Nephron progenitor cell (in vitro differentiated cells): ENCODE data around the gene PLS1.

Experiments
- DNase-seq: peaks from one replicate; pipeline ENCODE4 v3.0.0; 2021
- H3K27ac Mint-ChIP-seq: 2 replicates; pipeline ENCODE4 v1.8.0; 2021; ENCODE audit warnings: mild to moderate bottlenecking, moderate library complexity, mixed read lengths
- H3K27me3 Mint-ChIP-seq: 2 replicates; pipeline ENCODE4 v1.8.0; 2021; ENCODE audit warnings: mild to moderate bottlenecking, low read depth, mixed read lengths; ENCODE audit not compliant: poor library complexity
- H3K36me3 Mint-ChIP-seq: 2 replicates; pipeline ENCODE4 v1.8.0; 2021; ENCODE audit warnings: low read depth, mixed read lengths
- H3K4me1 Mint-ChIP-seq: 2 replicates; pipeline ENCODE4 v1.8.0; 2021; ENCODE audit warnings: mixed read lengths
- H3K4me3 Mint-ChIP-seq: 2 replicates; pipeline ENCODE4 v1.8.0; 2021; ENCODE audit warnings: mild to moderate bottlenecking, moderate library complexity, mixed read lengths
- H3K9me3 Mint-ChIP-seq: 2 replicates; pipeline ENCODE4 v1.8.0; 2021; ENCODE audit warnings: mild to moderate bottlenecking, moderate library complexity, mixed read lengths
- TF ChIP-seq, protein P1 (sequence below): fragments of 200-600 bp; sonication (generic); IDR thresholded peaks from 2 replicates; pipeline ENCODE4 v1.5.0; 2021; ENCODE audit warnings: antibody characterized with exemption

PLS1 gene

DNA sequence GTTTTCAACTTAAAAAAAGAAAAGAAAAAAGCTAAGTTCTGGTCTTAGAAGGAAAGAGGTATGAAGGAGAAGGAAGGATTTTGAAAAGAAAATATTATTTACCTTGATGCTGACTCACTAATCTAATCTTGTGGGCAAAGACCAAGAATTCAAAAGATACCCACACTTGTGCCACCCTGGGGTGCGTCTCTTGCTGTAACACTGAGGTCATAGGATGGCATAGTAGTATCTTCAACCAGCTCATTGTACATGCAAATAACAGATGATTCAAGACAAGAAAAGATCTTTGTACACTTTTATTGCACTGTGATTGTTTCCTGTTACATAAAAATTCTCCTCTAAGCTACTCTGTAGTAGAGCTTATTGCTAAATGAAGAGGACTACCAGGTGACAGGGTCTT, 17.3 kb downstream of the PLS1 start:
- Mint-ChIP-seq H3K4me1 (peaks cover 3% of the 10 kb centered on the region), H3K9me3 (no peaks in the 10 kb centered on the region), H3K27ac (no peak overlapping the region), H3K4me3 (no peak overlapping the region), H3K27me3 (no peaks in the 10 kb centered on the region), H3K36me3 (no peaks in the 10 kb centered on the region)
- no peak for DNase-seq
- TF ChIP-seq, protein P1, sequence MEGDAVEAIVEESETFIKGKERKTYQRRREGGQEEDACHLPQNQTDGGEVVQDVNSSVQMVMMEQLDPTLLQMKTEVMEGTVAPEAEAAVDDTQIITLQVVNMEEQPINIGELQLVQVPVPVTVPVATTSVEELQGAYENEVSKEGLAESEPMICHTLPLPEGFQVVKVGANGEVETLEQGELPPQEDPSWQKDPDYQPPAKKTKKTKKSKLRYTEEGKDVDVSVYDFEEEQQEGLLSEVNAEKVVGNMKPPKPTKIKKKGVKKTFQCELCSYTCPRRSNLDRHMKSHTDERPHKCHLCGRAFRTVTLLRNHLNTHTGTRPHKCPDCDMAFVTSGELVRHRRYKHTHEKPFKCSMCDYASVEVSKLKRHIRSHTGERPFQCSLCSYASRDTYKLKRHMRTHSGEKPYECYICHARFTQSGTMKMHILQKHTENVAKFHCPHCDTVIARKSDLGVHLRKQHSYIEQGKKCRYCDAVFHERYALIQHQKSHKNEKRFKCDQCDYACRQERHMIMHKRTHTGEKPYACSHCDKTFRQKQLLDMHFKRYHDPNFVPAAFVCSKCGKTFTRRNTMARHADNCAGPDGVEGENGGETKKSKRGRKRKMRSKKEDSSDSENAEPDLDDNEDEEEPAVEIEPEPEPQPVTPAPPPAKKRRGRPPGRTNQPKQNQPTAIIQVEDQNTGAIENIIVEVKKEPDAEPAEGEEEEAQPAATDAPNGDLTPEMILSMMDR = no peak

DNA sequence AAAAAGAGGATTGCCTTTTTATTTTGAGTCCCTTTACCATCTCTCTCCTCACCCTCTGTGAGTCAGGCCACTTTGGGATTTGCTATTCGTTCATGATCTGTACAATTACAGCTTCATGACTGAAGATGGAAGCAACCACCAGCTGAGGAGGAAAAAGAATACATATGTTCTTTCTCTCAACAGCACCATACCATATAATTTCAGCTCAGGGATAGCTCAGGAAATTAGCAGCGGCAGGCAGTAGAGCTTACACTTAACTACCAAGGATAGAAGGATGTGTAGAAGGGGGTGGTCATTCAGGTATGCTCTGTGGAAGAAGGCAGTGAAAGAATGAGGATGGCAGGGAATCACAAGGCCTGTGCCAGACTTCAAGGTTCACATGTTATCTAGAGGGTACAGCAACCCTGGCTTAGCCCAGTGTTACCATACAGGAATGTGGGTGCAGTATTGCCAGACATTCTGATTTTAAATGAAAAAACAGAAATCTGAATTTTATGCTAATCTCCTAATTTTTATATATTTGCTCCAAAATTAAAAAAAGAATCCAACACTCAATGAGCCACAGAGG, 17.9 kb downstream of the PLS1 start:
- Mint-ChIP-seq H3K36me3 (no peaks in the 10 kb centered on the region), H3K27me3 (no peaks in the 10 kb centered on the region), H3K9me3 (no peaks in the 10 kb centered on the region), H3K4me3 (no peak overlapping the region), H3K4me1 (peaks cover 9% of the 10 kb centered on the region), H3K27ac (no peak overlapping the region)
- no peak for DNase-seq
- TF ChIP-seq, protein P1 = no peak

DNA sequence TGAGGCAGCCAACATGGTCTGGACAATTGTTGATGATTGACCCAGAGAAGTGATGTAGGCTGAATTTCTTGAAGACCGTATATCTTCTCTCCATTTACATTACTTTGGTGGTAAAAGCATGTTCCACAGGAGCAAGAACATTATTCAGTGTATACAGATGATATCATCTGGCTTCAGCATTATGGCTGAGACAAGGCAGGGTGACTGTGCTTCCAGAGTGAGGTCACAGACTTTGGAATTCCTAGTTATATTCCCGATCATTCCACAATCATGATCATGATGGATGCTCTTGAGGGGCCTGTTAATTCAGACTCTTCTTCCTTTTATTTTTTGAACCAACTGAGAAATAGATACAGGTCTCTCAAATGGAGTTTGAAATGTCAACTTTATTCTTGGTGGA, 19.0 kb downstream of the PLS1 start:
- H3K27ac Mint-ChIP-seq = no peak overlapping the region
- no peaks in the 10 kb centered on the region for H3K36me3 Mint-ChIP-seq
- H3K4me3 Mint-ChIP-seq = no peak overlapping the region
- TF ChIP-seq, protein P1 = no peak
- no peak for DNase-seq
- no peaks in the 10 kb centered on the region for H3K9me3 Mint-ChIP-seq
- peaks cover 12% of the 10 kb centered on the region for H3K4me1 Mint-ChIP-seq
- H3K27me3 Mint-ChIP-seq = no peaks in the 10 kb centered on the region

DNA sequence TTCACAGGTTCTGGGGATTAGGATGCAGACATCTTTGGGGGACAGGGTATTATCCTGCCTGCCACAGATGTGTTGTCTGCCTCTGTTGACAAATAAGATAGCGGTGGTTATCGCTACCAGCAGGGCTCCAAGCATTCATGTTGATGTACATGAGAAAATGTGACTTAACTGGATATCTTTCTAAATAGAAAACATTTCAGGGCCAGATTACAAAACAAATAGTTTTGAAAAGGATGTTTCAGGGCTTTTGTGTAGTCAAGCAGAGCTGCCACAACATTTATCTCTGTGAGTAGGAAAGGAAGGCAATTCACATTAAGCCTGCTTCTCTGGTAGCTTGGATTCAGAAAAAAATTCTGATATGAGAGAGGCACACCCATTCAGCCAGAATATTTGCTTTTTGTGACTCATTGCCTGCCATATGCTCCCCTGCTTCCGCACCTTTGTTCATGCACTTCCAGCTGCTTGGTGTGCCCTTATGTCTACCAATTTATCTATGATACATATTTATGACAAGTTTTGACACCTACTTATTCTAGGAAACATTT, 22.8 kb downstream of the PLS1 start:
- Mint-ChIP-seq H3K27ac (no peak overlapping the region), H3K4me3 (no peak overlapping the region), H3K27me3 (no peaks in the 10 kb centered on the region), H3K9me3 (no peaks in the 10 kb centered on the region), H3K36me3 (no peaks in the 10 kb centered on the region), H3K4me1 (peaks cover 12% of the 10 kb centered on the region)
- no peak for DNase-seq
- TF ChIP-seq, protein P1 = no peak

DNA sequence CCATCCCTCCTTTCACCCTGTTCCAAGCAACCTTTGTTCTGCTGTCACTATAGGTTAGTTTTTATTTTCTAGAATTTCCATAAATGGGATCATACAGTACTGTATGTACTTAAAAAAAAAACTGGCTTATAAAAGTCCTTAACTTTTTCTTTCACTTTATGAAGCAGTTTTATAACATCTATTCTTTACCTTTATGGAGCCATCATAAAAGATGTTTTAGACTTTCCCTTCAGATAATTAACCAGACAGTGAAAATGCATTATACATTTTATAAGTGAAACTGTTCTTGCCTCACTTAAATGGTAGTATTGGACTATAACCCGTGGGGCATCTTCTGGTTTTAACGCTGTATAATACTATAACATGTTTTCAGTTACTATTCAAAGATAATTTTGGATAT, 26.2 kb downstream of the PLS1 start:
- no peaks in the 10 kb centered on the region for H3K36me3 Mint-ChIP-seq
- TF ChIP-seq, protein P1 = no peak
- H3K9me3 Mint-ChIP-seq = no peaks in the 10 kb centered on the region
- no peak for DNase-seq
- peaks cover 27% of the 10 kb centered on the region for H3K4me1 Mint-ChIP-seq
- H3K4me3 Mint-ChIP-seq = no peak overlapping the region
- H3K27ac Mint-ChIP-seq = no peak overlapping the region
- no peaks in the 10 kb centered on the region for H3K27me3 Mint-ChIP-seq

DNA sequence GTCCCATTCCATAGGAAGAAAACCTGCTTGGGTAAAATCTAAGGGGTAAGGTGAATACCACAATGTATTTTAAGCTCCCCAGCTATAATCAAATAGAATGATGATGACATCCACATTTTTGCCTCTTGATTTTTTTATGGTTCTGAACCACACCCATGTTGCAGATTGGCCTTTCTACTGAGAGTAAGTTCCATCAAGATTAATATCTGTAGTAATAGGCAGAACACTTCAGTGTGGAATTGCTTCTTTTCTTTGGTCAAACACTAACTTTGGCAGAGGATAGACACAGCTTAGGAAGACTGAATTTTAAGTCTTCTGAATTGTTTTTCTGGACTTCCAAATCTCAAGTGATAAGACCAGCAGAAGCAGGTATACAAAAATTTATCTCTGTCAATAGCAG, 27.0 kb downstream of the PLS1 start:
- Mint-ChIP-seq H3K4me3 (no peak overlapping the region), H3K36me3 (no peaks in the 10 kb centered on the region), H3K4me1 (peaks cover 27% of the 10 kb centered on the region), H3K27me3 (no peaks in the 10 kb centered on the region), H3K9me3 (no peaks in the 10 kb centered on the region), H3K27ac (no peak overlapping the region)
- no peak for DNase-seq
- TF ChIP-seq, protein P1 = no peak
